ENCODE results near the gene DCUN1D1. TPM values are rescaled to one million over a fixed set of nuclear protein-coding genes. Genes with fewer than 3 reads are reported as not detected.

The DCUN1D1 gene
- total RNA-seq (2014; rRNA removed; shearing (Covaris generic)) = 53.5 and 64.8 TPM in 2 replicates
- polyA plus RNA-seq (2016; fragmentation: Nextera tagmentation; extraction: Ambion mirVana) = 26.8 and 29.5 TPM in 2 replicates
- long read RNA-seq, full-length matches to known transcripts = 9 of 17 reads
- long read RNA-seq, partial matches to known transcripts = 2 of 17 reads
- long read RNA-seq, other reads (novel, unspliced or antisense) = 6 of 17 reads

DNA sequence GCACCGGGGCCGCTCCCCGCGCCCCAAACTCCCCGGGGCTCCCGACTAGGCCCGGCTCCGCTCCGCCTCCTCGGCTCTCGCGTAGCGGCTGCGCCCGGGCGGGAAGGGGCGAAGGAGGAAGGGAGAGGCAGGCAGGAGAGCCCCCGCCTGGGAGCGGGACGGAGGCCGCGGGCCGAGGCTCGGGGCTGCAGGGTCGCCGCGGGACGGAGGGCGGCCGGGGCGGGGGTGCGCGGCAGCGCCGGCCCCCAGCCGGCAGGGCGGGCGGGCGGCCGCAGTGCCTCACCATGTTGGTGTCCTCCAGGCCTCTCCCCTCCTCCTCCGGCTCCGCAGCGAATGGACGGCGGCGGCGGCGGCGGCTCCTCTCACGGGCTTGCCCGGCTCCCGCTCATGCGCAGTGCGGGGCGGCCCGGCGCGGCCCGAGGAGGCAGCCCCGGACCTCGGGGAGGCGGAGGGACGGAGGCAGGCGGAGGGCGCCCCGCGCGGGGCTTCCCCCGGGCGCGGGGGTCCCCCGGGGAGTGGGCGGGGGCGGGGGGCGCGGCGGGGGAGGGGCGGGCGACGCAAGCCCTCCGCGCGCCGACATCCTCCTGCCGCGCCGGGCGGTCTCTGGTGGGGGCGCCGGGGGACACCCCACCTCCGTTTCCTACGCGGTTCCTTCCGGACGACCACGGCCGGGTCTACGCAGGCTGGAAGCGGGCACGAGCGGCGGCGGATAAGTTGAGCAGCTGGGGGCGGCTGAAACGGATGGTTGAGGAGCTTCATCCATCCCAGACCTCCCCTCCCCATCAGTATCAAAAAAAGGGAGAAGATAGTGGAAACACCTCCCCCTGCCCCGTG, at the start of gene DCUN1D1:
DCUN1D1 (minus strand) TSS at position 335 of the 834 bp plus-strand sequence; CDS start at position 286, 49 bp downstream.
- H2AFZ ChIP-seq = peak within 1 kb of the TSS; percentile 94
- peaks cover 43% of the 10 kb centered on the region for H3K79me2 ChIP-seq (replicated peaks; ENCODE audit: insufficient read depth)
- ATAC-seq (peak; percentile 78), DNase-seq (ENCODE audit: low spot score) (peak; percentile 87)
- peak within 1 kb of the TSS; percentile 99 for H3K4me3 ChIP-seq
- peak within 1 kb of the TSS; percentile 90 for H3K27ac ChIP-seq (ENCODE audit: low read depth)
- H3K4me2 ChIP-seq = peak within 1 kb of the TSS; percentile 88
- peaks cover 9% of the 10 kb centered on the region for H3F3A ChIP-seq (replicated peaks; ENCODE audit: low read depth)
- H3K27ac Mint-ChIP-seq = peak within 1 kb of the TSS; percentile 92
- peaks cover 36% of the 10 kb centered on the region for H3K4me1 ChIP-seq (ENCODE audit: insufficient read depth)
- no peaks in the 10 kb centered on the region for H3K9me3 Mint-ChIP-seq
- 0 out of 2 replicates have a peak, but pooled peaks cover 4% of the 10 kb centered on the region for H4K20me1 ChIP-seq (replicated peaks; ENCODE audit: insufficient read depth)
- H3K36me3 ChIP-seq (ENCODE audit: insufficient read depth) = no peaks in the 10 kb centered on the region
- peak within 1 kb of the TSS; percentile 99 for H3K4me3 Mint-ChIP-seq
- H3K36me3 Mint-ChIP-seq (ENCODE audit: low read depth) = no peaks in the 10 kb centered on the region; the same call in 2 of the 3 replicates
- H3K27me3 Mint-ChIP-seq (ENCODE audit: insufficient read depth, low read depth, poor library complexity) = peaks cover 5% of the 10 kb centered on the region
- peaks cover 31% of the 10 kb centered on the region for H3K4me1 Mint-ChIP-seq
- H3K27me3 ChIP-seq (ENCODE audit: insufficient read depth) = no peaks in the 10 kb centered on the region
- H3K9me2 ChIP-seq (ENCODE audit: insufficient read depth) = no peaks in the 10 kb centered on the region
- TF ChIP-seq POLR2AphosphoS5 (IDR thresholded peaks at IDR 0.05; ENCODE audit: low read depth) (peak; percentile 65), STAT1 (IDR thresholded peaks at IDR 0.05; ENCODE audit: unreplicated experiment) (no peak)

GRCh38 chr3:183028416-183028815, 48.1 kb upstream of the DCUN1D1 start:
- no peak overlapping the region for H3K27ac Mint-ChIP-seq
- Histone ChIP-seq H3K27ac (ENCODE audit: low read depth) (no peak overlapping the region), H3F3A (replicated peaks; ENCODE audit: low read depth) (no peaks in the 10 kb centered on the region), H4K20me1 (replicated peaks; ENCODE audit: insufficient read depth) (no peaks in the 10 kb centered on the region; the same call in 1 of the 2 replicates), H3K27me3 (ENCODE audit: insufficient read depth) (no peaks in the 10 kb centered on the region), H3K4me1 (ENCODE audit: insufficient read depth) (no peaks in the 10 kb centered on the region), H3K4me2 (no peak overlapping the region), H3K79me2 (replicated peaks; ENCODE audit: insufficient read depth) (no peaks in the 10 kb centered on the region), H3K36me3 (ENCODE audit: insufficient read depth) (peaks cover 4% of the 10 kb centered on the region; the same call in 1 of the 2 replicates), H2AFZ (no peak overlapping the region), H3K4me3 (no peak overlapping the region), H3K9me2 (ENCODE audit: insufficient read depth) (no peaks in the 10 kb centered on the region)
- no peaks in the 10 kb centered on the region for H3K27me3 Mint-ChIP-seq (ENCODE audit: insufficient read depth, low read depth, poor library complexity)
- H3K9me3 Mint-ChIP-seq = no peaks in the 10 kb centered on the region; the same call in 2 of the 3 replicates
- ATAC-seq (no peak), DNase-seq (ENCODE audit: low spot score) (no peak)
- H3K4me3 Mint-ChIP-seq = no peak overlapping the region
- TF ChIP-seq STAT1 (IDR thresholded peaks at IDR 0.05; ENCODE audit: unreplicated experiment) = no peak
- peaks cover 44% of the 10 kb centered on the region for H3K36me3 Mint-ChIP-seq (ENCODE audit: low read depth)
- no peaks in the 10 kb centered on the region for H3K4me1 Mint-ChIP-seq

GRCh38 chr3:183027276-183027675, 46.9 kb upstream of the DCUN1D1 start:
- Histone ChIP-seq H3K4me3 (no peak overlapping the region), H3K36me3 (ENCODE audit: insufficient read depth) (peaks cover 4% of the 10 kb centered on the region; the same call in 1 of the 2 replicates), H3K27ac (ENCODE audit: low read depth) (0 out of 2 replicates have a peak overlapping the region, but pooled peaks have one; percentile 45), H3F3A (replicated peaks; ENCODE audit: low read depth) (no peaks in the 10 kb centered on the region), H3K4me2 (no peak overlapping the region), H3K9me2 (ENCODE audit: insufficient read depth) (no peaks in the 10 kb centered on the region), H3K4me1 (ENCODE audit: insufficient read depth) (no peaks in the 10 kb centered on the region), H2AFZ (no peak overlapping the region), H4K20me1 (replicated peaks; ENCODE audit: insufficient read depth) (no peaks in the 10 kb centered on the region), H3K27me3 (ENCODE audit: insufficient read depth) (no peaks in the 10 kb centered on the region), H3K79me2 (replicated peaks; ENCODE audit: insufficient read depth) (no peaks in the 10 kb centered on the region)
- no peak for ATAC-seq
- DNase-seq (ENCODE audit: low spot score) = no peak
- no peaks in the 10 kb centered on the region; the same call in 2 of the 3 replicates for H3K9me3 Mint-ChIP-seq
- H3K27me3 Mint-ChIP-seq (ENCODE audit: insufficient read depth, low read depth, poor library complexity) = no peaks in the 10 kb centered on the region
- H3K27ac Mint-ChIP-seq = no peak overlapping the region
- H3K4me3 Mint-ChIP-seq = no peak overlapping the region
- H3K36me3 Mint-ChIP-seq (ENCODE audit: low read depth) = peaks cover 35% of the 10 kb centered on the region
- H3K4me1 Mint-ChIP-seq = no peaks in the 10 kb centered on the region
- TF ChIP-seq CREB1 (CRISPR knock-in tag; IDR thresholded peaks at IDR 0.05; ENCODE audit: low read depth) (no peak), EZH2phosphoT487 (IDR thresholded peaks at IDR 0.05; ENCODE audit: unreplicated experiment) (no peak), EZH2 (IDR thresholded peaks at IDR 0.05; ENCODE audit: low read depth, unreplicated experiment) (no peak), JUNB (IDR thresholded peaks at IDR 0.05; ENCODE audit: unreplicated experiment) (no peak), STAT1 (IDR thresholded peaks at IDR 0.05; ENCODE audit: unreplicated experiment) (no peak), ZNF462 (CRISPR knock-in tag; IDR thresholded peaks at IDR 0.05) (no peak)
